DOHH2 (cell line): Measurements from ENCODE around the gene FZR1.

Experiments
- H3F3A ChIP-seq: fragments of 200-600 bp; sonication (generic), shearing (Covaris generic); 2 replicates; pipeline ENCODE4 v1.6.0; 2016; ENCODE audit warnings: antibody characterized with exemption, mild to moderate bottlenecking; ENCODE audit not compliant: control insufficient read depth, insufficient read depth
- H3K27ac ChIP-seq: fragments of 200-600 bp; sonication (generic); 2 replicates; pipeline ENCODE4 v1.5.1; 2014; ENCODE audit warnings: low read depth, mild to moderate bottlenecking, low read length, moderate library complexity
- H3K27me3 ChIP-seq: fragments of 200-600 bp; sonication (generic); 2 replicates; pipeline ENCODE4 v1.6.1; 2014; ENCODE audit warnings: mild to moderate bottlenecking, low read length, mixed read lengths; ENCODE audit not compliant: control insufficient read depth
- H3K36me3 ChIP-seq: fragments of 200-600 bp; sonication (generic); 2 replicates; pipeline ENCODE4 v1.6.1; 2014; ENCODE audit warnings: mild to moderate bottlenecking, low read length, moderate library complexity, mixed read lengths; ENCODE audit not compliant: control insufficient read depth
- H3K4me1 ChIP-seq: fragments of 200-600 bp; sonication (generic); 2 replicates; pipeline ENCODE4 v1.6.1; 2014; ENCODE audit warnings: mild to moderate bottlenecking, low read length, mixed read lengths; ENCODE audit not compliant: control insufficient read depth
- H3K4me2 ChIP-seq: fragments of 200-600 bp; sonication (generic); 2 replicates; pipeline ENCODE4 v1.6.0; 2014; ENCODE audit warnings: mild to moderate bottlenecking, low read length, moderate library complexity
- H3K4me3 ChIP-seq: fragments of 200-600 bp; sonication (generic); 2 replicates; pipeline ENCODE4 v1.5.1; 2014; ENCODE audit warnings: mild to moderate bottlenecking, low read length, mixed read lengths
- H3K79me2 ChIP-seq: fragments of 200-600 bp; sonication (generic); 2 replicates; pipeline ENCODE4 v1.6.1; 2014; ENCODE audit warnings: mild to moderate bottlenecking, low read length, mixed read lengths; ENCODE audit not compliant: control insufficient read depth
- H3K9me2 ChIP-seq: fragments of 200-600 bp; sonication (generic); replicated peaks from 2 replicates; pipeline ENCODE4 v1.6.1; 2014; ENCODE audit warnings: mild to moderate bottlenecking, low read length, mixed read lengths; ENCODE audit not compliant: control insufficient read depth
- H3K9me3 ChIP-seq: fragments of 200-600 bp; sonication (generic); 2 replicates; pipeline ENCODE4 v1.6.1; 2014; ENCODE audit warnings: antibody characterized with exemption, low read length, mixed read lengths; ENCODE audit not compliant: control insufficient read depth, insufficient read depth
- H4K20me1 ChIP-seq: fragments of 200-600 bp; sonication (generic); 2 replicates; pipeline ENCODE4 v1.6.0; 2014; ENCODE audit warnings: low read depth, mild to moderate bottlenecking, antibody characterized with exemption, low read length, moderate library complexity; ENCODE audit not compliant: control insufficient read depth, insufficient read depth
- EZH2phosphoT487 ChIP-seq: fragments of 200-600 bp; sonication (generic); IDR thresholded peaks from 2 replicates; pipeline ENCODE4 v1.6.1; 2017; ENCODE audit warnings: borderline replicate concordance, mild to moderate bottlenecking, antibody characterized with exemption, low read length, moderate library complexity, mixed read lengths
- TF ChIP-seq, protein P1 (sequence below): fragments of 200-600 bp; sonication (generic); IDR thresholded peaks from one replicate; pipeline ENCODE4 v1.5.1; 2014; ENCODE audit warnings: antibody characterized with exemption, mild to moderate bottlenecking, low read depth, low read length; ENCODE audit not compliant: poor library complexity, severe bottlenecking

Gene FZR1

GRCh38 chr19:3458229-3459088 is 47.7 kb upstream of the FZR1 start:
- Histone ChIP-seq H3F3A (no peaks in the 10 kb centered on the region), H3K4me2 (no peak overlapping the region), H3K4me1 (no peaks in the 10 kb centered on the region), H3K9me3 (no peaks in the 10 kb centered on the region), H4K20me1 (no peaks in the 10 kb centered on the region), H3K9me2 (no peaks in the 10 kb centered on the region), H3K27ac (no peak overlapping the region), H3K79me2 (no peaks in the 10 kb centered on the region), H3K36me3 (no peaks in the 10 kb centered on the region), H3K27me3 (no peaks in the 10 kb centered on the region), H3K4me3 (no peak overlapping the region)
- TF ChIP-seq, protein P1, sequence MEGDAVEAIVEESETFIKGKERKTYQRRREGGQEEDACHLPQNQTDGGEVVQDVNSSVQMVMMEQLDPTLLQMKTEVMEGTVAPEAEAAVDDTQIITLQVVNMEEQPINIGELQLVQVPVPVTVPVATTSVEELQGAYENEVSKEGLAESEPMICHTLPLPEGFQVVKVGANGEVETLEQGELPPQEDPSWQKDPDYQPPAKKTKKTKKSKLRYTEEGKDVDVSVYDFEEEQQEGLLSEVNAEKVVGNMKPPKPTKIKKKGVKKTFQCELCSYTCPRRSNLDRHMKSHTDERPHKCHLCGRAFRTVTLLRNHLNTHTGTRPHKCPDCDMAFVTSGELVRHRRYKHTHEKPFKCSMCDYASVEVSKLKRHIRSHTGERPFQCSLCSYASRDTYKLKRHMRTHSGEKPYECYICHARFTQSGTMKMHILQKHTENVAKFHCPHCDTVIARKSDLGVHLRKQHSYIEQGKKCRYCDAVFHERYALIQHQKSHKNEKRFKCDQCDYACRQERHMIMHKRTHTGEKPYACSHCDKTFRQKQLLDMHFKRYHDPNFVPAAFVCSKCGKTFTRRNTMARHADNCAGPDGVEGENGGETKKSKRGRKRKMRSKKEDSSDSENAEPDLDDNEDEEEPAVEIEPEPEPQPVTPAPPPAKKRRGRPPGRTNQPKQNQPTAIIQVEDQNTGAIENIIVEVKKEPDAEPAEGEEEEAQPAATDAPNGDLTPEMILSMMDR: no peak
- no peak for TF ChIP-seq EZH2phosphoT487

DNA sequence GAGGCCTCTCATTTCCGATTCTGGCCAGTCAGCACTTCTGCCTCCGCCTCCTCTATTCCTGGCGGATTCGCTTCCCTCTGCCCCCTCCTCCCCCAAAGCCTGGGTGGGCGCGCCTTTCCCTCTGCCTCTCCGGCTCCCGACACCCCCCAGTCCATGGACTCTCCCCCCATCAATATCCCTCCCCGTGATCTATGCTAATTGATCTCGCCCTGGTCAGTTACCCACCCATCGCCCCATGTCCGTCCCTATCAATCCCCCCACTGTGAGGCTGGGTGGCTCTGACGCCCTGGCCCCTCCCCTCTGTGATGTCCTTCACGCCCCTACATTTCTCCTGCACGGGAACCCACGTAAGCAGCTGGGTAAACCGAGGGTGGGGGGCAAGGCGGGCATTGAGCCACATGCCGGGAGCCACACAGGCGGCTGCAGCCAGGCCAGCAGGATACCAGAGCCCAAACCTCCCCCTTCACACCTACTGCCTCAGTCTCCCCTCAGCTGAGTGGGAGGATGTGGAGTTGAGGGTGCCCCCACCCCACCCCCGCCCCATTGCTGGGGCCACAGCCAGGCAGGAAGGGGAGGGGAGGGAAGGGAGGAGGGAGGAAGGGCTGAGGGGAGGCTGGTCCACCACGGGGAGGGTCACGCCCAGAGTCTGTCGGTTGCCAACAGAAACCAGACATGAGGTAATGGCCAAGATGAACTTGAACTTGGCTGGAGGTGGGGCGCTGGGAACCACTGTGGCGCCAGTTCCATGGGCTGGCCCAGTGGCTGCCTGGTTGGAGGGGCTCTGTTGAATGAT is 46.8 kb upstream of the FZR1 start:
- Histone ChIP-seq H3F3A (no peaks in the 10 kb centered on the region), H3K4me2 (no peak overlapping the region), H3K4me3 (no peak overlapping the region), H3K79me2 (no peaks in the 10 kb centered on the region), H3K4me1 (no peaks in the 10 kb centered on the region), H3K9me3 (no peaks in the 10 kb centered on the region), H3K9me2 (no peaks in the 10 kb centered on the region), H4K20me1 (no peaks in the 10 kb centered on the region), H3K27me3 (no peaks in the 10 kb centered on the region), H3K27ac (no peak overlapping the region), H3K36me3 (no peaks in the 10 kb centered on the region)
- TF ChIP-seq EZH2phosphoT487: no peak
- TF ChIP-seq, protein P1: no peak

GRCh38 chr19:3459965-3460582 is 46.0 kb upstream of the FZR1 start:
- no peaks in the 10 kb centered on the region for H4K20me1 ChIP-seq
- H3K27me3 ChIP-seq: no peaks in the 10 kb centered on the region
- no peak overlapping the region for H3K4me2 ChIP-seq
- no peak for TF ChIP-seq EZH2phosphoT487
- TF ChIP-seq, protein P1: no peak
- no peaks in the 10 kb centered on the region for H3K4me1 ChIP-seq
- no peak overlapping the region for H3K27ac ChIP-seq
- H3F3A ChIP-seq: no peaks in the 10 kb centered on the region
- no peaks in the 10 kb centered on the region for H3K9me2 ChIP-seq
- H3K4me3 ChIP-seq: no peak overlapping the region
- no peaks in the 10 kb centered on the region for H3K79me2 ChIP-seq
- no peaks in the 10 kb centered on the region for H3K9me3 ChIP-seq
- no peaks in the 10 kb centered on the region for H3K36me3 ChIP-seq
